NCI-H128 (cell line): ENCODE data around the gene FCMR.

Source experiments
- DNase-seq: peaks from one replicate; lab custom pipeline; 2025; ENCODE audit not compliant: unreplicated experiment; lab: John Stamatoyannopoulos, UW

The FCMR gene

DNA sequence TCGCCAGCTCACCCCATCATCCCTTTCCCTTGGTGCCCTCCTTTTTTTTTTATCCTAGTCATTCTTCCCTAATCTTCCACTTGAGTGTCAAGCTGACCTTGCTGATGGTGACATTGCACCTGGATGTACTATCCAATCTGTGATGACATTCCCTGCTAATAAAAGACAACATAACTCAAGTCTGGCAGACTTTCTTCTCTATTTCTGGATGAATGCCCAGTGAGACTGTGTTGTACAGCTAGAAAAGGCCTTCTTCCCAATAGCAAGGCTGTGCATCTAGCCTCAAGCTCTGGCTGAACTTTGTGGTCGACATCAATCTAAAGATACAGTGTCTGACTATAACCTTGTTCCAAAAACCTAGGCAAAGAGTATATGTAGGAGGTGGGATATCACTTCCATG is 18.1 kb downstream of the FCMR start:
- DNase-seq: no peak

DNA sequence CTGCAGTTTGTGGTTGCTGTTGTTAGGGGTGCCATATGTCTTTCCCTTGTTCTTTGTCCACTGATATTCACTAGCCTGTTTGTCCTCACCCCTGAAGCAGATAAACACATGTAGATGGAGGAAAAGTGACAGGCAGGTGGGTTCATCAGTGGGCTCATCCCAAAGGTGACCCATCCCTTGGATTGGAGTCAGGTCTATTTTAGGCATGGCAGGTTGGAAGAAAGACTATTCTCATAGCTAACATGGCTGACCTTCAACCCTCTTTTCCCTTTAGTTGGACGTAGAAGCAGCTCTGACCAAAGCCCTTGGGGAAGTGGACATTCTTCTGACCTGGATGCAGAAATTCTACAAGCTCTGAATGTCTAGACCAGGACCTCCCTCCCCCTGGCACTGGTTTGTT is 19.0 kb downstream of the FCMR start:
- no peak for DNase-seq

DNA sequence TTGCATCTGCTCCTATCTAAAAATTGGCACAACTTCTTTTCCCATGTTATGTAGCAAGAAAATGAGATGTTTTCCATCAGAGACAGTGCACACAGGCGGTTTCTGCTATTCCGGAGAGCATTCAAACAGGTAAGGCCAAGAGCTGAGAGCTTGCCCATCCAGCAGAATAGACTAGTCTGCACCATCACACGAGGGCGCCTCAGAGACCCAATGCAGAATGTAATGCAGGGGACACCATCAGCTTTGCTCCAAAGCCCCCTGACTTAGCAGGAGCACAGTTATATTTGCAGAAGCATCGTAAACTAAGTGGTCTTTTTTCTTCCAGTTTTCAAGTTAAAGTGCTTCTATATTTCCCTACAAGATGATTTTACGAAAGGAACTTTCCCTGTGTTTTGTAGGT is 19.8 kb downstream of the FCMR start:
- no peak for DNase-seq

DNA sequence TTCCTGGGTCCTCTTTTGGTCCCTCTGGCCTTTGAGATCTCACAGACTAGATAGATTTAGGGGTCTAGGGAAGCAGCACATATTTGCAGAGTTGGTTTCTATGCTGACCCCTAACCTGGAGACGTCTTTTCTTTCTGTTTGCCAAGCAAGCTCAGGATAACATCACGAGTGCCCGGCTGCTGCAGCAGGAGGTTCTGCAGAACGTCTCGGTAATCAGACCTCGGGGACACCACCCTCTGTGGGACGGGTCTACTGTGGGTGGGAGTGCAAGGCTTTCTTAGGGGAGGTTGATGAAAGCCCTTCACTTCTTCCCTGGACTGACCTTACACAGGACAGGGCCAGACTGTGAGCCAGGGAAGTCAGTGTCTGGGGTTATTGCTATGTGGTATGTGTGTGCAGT is 21.6 kb downstream of the FCMR start:
- DNase-seq: no peak

DNA sequence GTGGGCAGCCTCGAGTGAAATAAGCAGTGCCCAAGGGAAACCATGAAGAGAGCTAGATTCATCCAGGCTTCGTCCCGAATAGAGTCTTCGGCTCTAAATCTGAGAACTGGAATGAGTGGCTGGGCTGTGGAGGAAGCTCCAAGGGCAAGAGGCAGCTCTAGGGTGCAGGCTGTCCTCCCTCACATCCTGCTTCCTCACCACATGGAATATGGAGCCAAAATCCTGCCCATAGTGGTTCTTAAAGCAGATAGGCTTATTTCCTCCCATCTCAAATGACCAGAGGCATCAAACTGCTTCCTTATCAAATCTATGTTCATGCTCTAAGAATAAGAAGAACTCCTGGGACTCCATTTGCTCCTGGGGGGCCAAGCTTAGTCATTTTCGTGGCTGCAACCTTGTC is 22.0 kb downstream of the FCMR start:
- no peak for DNase-seq

DNA sequence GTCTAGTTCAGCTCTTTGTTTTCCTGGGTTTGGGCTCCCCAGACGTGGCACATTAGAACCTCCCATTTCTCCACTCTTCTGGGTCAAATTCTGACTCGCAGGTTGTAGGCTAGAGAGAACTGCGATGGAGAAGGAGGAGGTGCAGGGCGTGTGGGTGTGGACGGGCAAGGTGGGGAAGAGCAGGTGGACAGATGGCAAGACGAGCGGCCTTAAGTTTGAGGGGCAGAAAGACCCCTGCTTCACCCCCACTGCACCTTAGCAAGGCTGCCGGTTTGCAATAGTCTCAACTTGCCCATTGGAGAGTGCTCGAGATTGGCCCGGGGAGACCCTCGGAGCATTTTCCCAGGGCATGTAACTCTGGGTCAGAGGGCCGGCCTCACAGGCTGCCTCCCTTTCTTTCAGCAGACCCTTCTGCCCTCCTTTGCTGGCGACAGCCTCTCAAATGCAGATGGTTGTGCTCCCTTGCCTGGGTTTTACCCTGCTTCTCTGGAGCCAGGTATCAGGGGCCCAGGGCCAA is 22.8 kb downstream of the FCMR start:
- DNase-seq: no peak

DNA sequence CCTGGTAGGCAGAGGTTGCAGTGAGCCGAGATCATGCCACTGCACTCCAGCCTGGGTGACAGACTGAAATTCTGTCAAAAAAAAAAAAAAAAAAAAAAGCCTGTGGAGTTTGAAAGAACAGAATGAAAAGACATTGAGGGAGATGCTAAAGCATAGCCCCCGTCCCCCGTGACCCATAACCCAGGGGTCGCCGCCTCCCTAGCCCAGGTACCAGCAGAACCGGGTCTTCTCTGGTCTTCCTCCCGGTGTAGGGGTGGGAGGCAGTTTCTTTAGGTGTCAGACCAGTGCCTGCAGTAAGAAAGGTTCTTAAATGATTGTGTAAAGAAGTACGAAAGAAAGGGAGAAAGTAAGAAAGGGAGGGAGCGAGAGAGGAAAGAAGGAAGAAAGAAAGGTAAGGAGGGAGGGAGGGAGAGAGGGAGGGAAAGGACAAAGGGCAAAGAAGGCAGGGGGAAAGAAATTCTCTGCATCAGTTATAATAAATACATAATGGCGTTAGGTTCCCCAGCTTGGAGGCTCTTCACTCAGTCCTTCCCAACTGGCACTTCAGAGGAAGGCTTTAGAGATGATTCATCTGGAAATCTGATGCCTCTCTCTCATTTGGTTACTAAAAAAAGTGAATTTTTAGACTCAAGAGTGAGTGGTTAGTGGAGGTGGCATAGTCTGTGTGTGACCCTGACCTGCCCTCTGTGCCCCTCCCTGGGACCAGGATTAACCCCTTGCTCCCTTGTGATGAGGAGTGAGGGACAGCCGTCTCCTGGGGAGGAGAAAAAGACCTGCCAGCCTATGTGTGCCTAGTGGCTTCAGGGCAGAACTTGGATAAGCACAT is 23.4 kb downstream of the FCMR start:
- no peak for DNase-seq

DNA sequence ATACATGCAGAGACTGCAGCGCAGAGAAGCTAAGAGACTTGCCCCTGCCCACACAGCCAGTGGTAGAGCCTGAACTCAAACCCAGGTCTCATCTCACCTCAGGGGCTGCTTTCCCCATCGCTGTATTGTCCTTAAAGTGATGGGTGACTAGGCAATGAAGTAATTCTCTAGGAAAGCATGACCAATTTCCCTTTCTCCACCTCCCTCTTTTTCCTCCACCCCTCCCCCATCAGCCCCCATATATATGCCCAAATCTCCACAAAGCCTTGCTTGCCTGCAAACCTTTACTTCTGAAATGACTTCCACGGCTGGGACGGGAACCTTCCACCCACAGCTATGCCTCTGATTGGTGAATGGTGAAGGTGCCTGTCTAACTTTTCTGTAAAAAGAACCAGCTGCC is 24.6 kb downstream of the FCMR start, which contains the start of gene IL24:
Gene IL24 (plus strand): TSS at position 269 of the 400 bp plus-strand sequence. CDS start 390 bp downstream, outside the sequence.
- no peak for DNase-seq

DNA sequence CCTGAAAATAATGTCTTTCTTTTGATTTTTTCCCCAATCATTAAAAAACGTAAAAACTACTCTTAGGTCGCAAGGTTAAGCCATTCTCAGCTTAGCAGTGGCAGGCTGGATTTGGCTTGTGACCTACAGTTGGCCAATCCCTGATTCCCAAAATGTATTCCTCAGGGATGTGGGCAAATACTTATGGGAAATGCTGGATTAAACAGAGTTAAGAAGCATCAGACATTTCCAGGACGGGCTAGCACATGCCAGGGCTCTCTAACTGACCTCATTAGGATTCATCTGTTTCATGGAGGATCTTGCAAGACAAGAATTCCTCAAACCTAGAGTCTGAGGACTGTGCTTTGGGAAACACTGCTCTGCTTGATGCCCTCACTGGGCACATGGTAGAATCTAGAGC is 25.5 kb downstream of the FCMR start:
- no peak for DNase-seq

DNA sequence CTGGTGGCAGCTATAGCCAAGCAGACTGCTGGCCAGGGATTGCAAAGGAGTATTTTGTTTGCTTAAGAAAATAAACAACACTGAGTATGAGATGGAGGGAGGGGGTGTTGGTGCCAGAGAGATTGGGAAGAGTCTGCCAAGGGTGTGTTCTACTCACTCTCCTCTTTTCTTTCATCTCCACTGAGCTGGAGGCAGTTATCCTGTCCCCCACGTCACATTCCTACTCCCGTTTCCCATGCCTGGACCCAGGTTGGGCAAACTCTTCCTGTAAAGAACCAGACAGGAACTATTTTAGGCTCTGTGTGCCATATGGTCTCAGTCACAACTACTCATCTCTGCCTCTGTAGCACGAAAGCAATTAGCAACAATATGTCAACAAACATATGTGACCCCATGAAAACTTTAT is 25.9 kb downstream of the FCMR start:
- no peak for DNase-seq

DNA sequence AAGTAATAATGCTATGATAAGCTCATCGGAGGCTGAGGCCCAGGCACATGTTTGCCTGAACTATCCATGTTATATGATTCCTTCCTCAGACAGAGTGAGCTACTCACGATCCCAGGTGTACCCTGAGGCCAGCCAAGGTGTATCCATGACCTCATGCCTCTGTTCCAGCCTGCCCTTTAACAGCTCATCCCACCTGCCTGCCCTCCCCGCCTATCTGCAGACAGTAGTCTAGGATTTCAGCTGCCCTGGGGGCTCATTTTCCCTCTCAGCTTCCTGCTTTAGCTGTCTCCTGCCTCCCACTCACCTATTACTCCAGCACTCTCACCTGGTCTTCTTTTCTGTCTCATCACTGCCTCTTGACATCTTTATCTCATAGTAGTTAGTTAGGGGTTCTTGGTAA is 26.4 kb downstream of the FCMR start:
- DNase-seq: no peak

DNA sequence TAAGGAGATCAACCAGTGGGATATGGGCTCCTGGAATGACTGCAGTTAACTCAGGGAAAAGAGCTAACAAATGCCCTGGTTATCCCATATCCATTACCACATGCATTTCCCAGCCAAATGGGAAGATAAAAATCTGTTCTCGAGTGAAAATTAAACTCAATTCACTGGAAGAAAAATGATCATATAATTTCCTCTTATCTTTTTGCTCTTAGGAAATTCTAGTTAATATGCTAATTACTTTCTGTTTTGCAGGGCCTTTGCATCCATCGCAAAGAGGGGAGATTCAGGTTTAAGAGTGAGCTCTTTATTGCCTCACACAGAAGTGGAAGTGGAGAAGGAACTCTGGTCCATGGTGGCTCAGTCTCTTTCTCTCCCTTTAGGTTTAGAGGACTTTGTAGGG is 28.4 kb downstream of the FCMR start:
- no peak for DNase-seq

DNA sequence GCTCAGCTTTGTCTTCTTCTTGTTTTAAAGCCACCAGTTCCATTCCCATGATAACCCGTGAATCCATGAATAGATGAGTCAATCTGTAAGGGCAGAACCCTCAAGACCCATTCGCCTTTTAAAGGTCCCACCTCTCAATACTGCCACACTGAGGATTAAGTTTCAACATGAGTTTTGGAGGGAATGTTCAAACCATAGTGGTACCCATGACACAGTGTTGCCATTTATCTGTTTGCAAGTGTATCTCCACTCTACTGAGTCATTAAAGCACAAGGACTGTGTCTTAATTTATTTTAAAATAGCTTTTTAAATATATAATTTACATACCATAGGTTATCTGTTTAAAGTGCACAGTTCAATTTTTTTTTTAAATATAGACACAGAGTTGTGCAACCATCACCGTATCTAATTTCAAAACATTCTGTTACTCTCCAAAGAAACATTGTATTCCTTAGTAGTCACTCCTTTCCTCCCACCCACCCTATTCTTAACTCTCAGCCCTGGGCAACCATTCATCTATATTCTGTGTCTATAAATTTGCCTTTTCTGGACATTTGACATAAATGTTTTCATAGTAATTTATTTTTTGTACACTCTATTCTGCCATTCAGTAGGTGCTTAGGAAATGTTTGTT is 29.3 kb downstream of the FCMR start:
- DNase-seq: no peak

DNA sequence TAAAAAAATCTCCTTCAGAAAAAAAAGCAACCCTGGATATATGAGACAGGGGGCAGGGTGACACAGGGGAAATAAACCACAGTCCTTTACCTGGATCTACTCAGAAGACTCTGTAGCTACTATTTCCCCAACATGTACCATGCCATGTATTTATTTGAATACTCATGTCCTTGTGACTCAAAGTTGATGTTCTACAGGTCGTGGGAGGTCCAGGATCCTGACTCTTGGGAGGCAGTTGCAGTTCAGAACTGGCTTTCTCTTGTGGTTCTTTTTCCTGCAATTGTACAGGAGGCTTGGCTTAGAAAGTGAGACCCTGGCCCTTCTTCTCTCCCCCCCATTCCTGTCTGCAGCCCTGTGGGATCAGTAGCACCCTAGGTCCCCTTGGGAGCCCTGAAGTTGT is 30.3 kb downstream of the FCMR start:
- DNase-seq: no peak

DNA sequence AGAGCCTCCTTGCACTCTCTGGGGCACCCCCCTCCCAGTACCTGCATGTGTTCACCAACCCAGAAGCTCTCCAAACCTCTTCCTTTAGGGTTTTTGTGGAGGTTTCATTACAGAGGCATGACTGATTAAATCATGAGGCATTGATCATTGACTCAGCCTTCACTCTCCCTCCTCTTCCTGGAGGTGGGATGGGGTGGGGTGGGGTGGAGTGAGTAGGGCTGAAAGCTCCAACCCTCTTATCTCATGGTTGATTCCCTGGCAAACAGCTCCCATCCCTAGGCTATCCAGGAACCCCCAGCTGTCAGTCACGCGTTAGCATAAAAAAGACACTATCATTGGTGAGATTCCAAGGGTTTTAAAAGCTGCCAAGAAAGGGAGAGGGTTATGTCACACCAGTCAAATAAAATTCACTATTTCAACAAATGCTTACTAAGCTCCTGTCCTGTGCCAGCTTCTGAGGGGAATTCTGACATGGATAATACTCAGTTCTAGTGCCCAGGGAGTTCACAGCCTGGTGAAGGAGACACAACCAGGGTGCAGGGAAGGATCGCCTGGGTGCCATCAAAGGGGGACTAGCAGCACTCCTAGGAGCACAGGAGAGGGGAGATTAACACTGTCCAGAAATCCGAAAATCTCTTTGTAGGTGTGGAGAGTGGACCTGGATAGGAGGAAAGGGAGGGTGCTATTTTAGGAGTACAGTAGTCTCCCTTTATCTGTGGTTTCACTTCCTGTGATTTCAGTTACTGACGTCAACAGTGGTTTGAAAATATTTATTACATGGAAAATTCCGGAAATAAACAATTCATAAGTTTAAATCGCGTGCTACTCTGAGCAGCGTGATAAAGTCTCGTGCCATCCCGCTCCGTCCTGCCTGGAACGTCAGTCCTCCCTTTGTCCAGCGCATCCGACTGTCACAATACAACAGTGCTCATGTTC is 31.3 kb downstream of the FCMR start:
- DNase-seq: no peak

DNA sequence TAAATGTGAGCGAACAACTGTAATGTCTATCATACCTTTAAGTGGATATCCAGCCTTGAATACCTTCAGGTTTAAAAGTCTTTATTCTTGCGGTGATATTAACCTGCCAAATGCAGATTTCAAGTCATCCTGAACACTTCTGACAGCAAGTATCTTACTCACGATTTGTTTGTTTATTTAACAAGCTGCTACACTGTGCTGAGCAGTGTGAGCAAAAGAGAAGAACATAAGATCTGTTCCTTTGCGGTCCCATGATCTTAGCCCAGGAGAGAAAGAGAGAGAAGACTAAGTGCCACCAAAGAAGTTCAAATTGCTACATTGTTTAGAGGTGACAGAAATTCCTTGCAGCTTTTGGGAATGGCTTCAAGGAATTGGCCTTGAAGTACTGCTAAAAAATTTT is 34.0 kb downstream of the FCMR start:
- no peak for DNase-seq

DNA sequence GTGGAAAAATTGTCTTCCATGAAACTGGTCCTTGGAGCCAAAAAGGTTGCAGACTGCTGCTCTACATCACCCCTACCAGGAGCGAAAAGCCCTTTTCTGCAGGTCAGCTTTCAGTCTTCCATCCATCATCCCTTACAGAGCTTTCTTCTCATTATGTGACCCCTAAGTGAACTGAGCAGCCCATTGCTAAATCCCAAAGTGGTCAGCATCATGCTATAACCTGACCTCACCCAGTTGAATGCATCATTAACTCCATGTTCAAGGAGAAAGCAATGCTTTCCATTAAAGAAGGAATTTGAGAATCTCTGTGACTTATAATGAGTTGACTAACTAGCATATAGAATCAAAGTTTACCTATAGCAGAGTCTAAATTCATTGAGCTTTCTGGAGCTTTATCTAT is 34.9 kb downstream of the FCMR start:
- DNase-seq: no peak

DNA sequence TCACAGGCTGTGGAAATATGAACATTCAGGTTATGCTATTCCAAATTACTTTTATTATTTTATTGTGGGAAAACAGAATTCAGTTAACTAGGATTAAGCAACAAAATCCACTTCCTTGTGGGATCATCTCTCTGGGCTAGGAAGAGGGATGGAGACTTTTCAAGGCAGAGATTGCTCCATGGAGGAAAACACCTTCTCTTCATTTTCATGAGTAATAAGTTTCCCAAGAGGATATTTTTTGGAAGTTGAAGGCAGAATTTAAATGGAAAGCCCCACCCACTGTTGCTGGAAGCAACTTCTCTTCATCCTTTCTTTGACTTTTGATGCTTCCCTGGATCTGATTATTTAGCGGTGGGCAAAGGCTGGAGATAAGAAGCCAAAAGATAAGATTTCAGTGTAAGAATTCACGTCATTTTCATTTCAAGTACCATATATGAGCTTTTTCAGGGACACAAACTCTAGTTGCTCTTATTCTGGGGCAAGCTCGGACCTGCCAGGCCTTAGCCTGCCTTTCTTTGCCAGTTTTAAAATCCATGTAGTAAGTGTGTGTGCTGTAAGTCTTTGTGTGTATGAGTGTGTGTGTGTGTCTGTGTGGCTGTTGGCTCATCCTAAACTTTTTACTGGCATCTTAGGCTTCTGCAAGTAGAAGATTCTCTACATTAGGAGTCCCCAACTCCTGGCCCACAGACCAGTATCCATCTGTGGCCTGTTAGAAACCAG is 36.2 kb downstream of the FCMR start:
- no peak for DNase-seq

DNA sequence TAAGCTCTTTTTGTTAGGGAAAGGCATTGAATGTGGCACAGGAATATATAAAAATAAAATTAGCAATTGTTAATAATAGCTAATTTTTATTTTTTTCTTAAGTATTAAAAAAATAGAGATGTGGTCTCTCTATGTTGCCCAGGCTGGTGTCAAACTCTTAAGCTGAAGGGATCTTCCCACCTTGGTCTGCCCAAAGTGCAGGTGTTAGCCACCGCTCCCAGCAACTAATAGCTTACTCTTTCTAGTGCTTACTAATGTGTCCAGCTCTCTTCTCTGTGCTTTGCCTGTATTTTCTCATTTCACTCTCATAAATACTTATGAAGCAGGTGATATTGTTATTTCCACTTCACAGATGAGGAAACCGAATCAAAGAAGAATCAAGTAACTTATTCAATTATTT is 37.9 kb downstream of the FCMR start:
- DNase-seq: no peak

DNA sequence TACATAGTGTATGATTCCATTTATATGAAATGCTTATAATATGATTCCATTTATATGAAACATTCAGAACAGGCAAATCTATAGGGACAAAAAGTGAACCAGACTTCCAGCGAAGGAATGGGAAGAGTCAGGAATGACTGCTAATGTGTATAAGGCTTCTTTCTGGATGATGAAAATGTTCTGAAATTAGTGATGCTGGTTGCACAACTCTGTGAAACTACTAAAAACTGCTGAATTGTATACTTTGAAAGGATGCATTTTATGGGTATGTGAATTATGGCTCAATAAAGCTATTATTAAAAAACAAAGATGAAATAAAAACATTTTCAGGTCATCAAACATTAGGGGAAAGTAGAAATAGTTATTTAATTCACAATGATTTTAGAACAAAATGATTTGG is 38.6 kb downstream of the FCMR start:
- no peak for DNase-seq

DNA sequence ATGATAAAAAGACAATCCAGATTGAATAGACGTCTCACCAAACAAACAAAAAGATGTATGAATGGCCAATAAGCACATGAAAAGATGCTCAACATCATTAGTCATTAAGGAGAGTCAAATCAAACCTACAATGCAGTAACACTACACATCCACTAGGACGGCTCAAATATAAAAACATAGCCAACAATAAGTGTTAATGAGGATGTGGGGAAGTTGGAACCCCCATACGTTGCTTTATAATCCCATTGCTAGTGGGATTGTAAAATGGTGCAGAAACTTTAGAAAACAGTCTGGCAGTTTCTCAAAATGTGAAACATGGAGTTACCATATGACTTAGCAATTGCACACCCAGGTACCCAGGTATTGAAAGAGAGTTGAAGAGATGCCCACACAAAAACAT is 39.2 kb downstream of the FCMR start:
- DNase-seq: no peak
